Neural cell (in vitro differentiated cells): Measurements from ENCODE around the gene PLCXD3. TPM values are rescaled to one million over a fixed set of nuclear protein-coding genes. Genes with fewer than 3 reads are reported as not detected.
A peak's percentile ranks its signal among the peaks of the same experiment; 100 is the strongest.

ENCODE experiments used
- H2AFZ ChIP-seq: fragments of 200-600, 300-800 bp; sonication (generic), shearing (Covaris generic); 2 replicates; pipeline ENCODE4 v1.6.0; 2014; ENCODE audit warnings: low read depth, mild to moderate bottlenecking, antibody characterized with exemption, low read length, moderate library complexity
- H3F3A ChIP-seq: fragments of 200-600 bp; shearing (Covaris generic); 2 replicates; pipeline ENCODE4 v1.6.1; 2016; ENCODE audit warnings: mild to moderate bottlenecking, moderate library complexity, mixed read lengths, antibody characterized with exemption, low read length; ENCODE audit not compliant: insufficient read depth, poor library complexity, severe bottlenecking
- H3K27ac ChIP-seq: fragments of 200-600, 300-800 bp; sonication (generic), shearing (Covaris generic); 2 replicates; pipeline ENCODE4 v1.5.1; 2014; ENCODE audit warnings: mild to moderate bottlenecking, low read length, moderate library complexity
- H3K27me3 ChIP-seq: fragments of 300-800, 200-600 bp; sonication (generic), shearing (Covaris generic); 2 replicates; pipeline ENCODE4 v1.6.0; 2014; ENCODE audit warnings: mild to moderate bottlenecking, low read depth, low read length, moderate library complexity; ENCODE audit not compliant: insufficient read depth
- H3K36me3 ChIP-seq: fragments of 300-800, 200-600 bp; sonication (generic), shearing (Covaris generic); 2 replicates; pipeline ENCODE4 v1.5.1; 2014; ENCODE audit warnings: mild to moderate bottlenecking, antibody characterized with exemption, low read length, moderate library complexity; ENCODE audit not compliant: insufficient read depth
- H3K4me2 ChIP-seq: fragments of 300-800, 200-600 bp; sonication (generic), shearing (Covaris generic); 2 replicates; pipeline ENCODE4 v1.6.0; 2014; ENCODE audit warnings: mild to moderate bottlenecking, low read length
- H3K4me3 ChIP-seq: fragments of 300-800, 200-600 bp; sonication (generic), shearing (Covaris generic); 2 replicates; pipeline ENCODE4 v1.5.1; 2014; ENCODE audit warnings: mild to moderate bottlenecking, low read length, moderate library complexity
- H3K79me2 ChIP-seq: fragments of 200-600 bp; shearing (Covaris generic); replicated peaks from 2 replicates; pipeline ENCODE4 v1.6.0; 2014; ENCODE audit warnings: mild to moderate bottlenecking, low read length, moderate library complexity; ENCODE audit not compliant: insufficient read depth
- H3K9ac ChIP-seq: fragments of 300-800, 200-600 bp; sonication (generic), shearing (Covaris generic); 2 replicates; pipeline ENCODE4 v1.6.1; 2016; ENCODE audit warnings: mild to moderate bottlenecking, low read length, mixed read lengths
- H3K9me2 ChIP-seq: fragments of 200-600 bp; shearing (Covaris generic); 2 replicates; pipeline ENCODE4 v1.6.1; 2016; ENCODE audit warnings: mild to moderate bottlenecking, low read length, mixed read lengths; ENCODE audit not compliant: insufficient read depth
- H3K9me3 ChIP-seq: fragments of 200-600, 300-800 bp; sonication (generic), shearing (Covaris generic); 2 replicates; pipeline ENCODE4 v1.6.1; 2016; ENCODE audit warnings: mild to moderate bottlenecking, mixed run types, low read length, moderate library complexity, mixed read lengths
- H4K20me1 ChIP-seq: fragments of 200-600 bp; shearing (Covaris generic); 2 replicates; pipeline ENCODE4 v1.6.1; 2016; ENCODE audit warnings: mild to moderate bottlenecking, mixed run types; ENCODE audit not compliant: insufficient read depth
- EP300 ChIP-seq: fragments of 450-650 bp; conservative IDR thresholded peaks from 2 replicates; pipeline ENCODE4 v1.6.1; 2014; ENCODE audit warnings: antibody characterized with exemption, mild to moderate bottlenecking, moderate library complexity; ENCODE audit not compliant: poor library complexity, severe bottlenecking
- EZH2 ChIP-seq: fragments of 200-600, 300-800 bp; shearing (Covaris generic), sonication (generic); IDR thresholded peaks from 2 replicates; pipeline ENCODE4 v1.6.1; 2014; ENCODE audit warnings: antibody characterized with exemption, low read length, borderline replicate concordance, mild to moderate bottlenecking; ENCODE audit not compliant: insufficient read depth, poor library complexity, severe bottlenecking
- MXI1 ChIP-seq: fragments of 450-650 bp; conservative IDR thresholded peaks from 2 replicates; pipeline ENCODE4 v1.6.1; 2014; ENCODE audit warnings: antibody characterized with exemption, mild to moderate bottlenecking; ENCODE audit not compliant: poor library complexity, severe bottlenecking
- POLR2AphosphoS5 ChIP-seq: IDR thresholded peaks from 2 replicates; pipeline ENCODE4 v1.6.1; 2012
- RAD21 ChIP-seq: fragments of 450-650 bp; conservative IDR thresholded peaks from 2 replicates; pipeline ENCODE4 v1.6.1; 2014; ENCODE audit warnings: antibody characterized with exemption, mild to moderate bottlenecking, moderate library complexity
- REST ChIP-seq: IDR thresholded peaks from 2 replicates; pipeline ENCODE4 v1.6.1; 2012; ENCODE audit warnings: borderline replicate concordance
- SMC3 ChIP-seq: fragments of 450-650 bp; conservative IDR thresholded peaks from 2 replicates; pipeline ENCODE4 v1.6.1; 2014; ENCODE audit warnings: antibody characterized with exemption, mild to moderate bottlenecking, moderate library complexity; ENCODE audit not compliant: poor library complexity
- TAF1 ChIP-seq: IDR thresholded peaks from 2 replicates; pipeline ENCODE4 v1.6.1; 2012; ENCODE audit warnings: low read depth
- polyA plus RNA-seq: library from polyadenylated mRNA; depleted of rRNA; stranded (reverse); fragments of >200 nt; gene quantifications from 2 replicates; pipeline ENCODE4 v1.2.3, GENCODE V29; 2014
- TF ChIP-seq, protein P1 (sequence below): fragments of 450-650 bp; IDR thresholded peaks from 2 replicates; pipeline ENCODE4 v1.5.1; 2014; ENCODE audit warnings: antibody characterized with exemption, mild to moderate bottlenecking, moderate library complexity; ENCODE audit not compliant: poor library complexity, severe bottlenecking

Gene PLCXD3
- polyA plus RNA-seq, 1 donor from 2014 or later: 6.6 TPM

DNA sequence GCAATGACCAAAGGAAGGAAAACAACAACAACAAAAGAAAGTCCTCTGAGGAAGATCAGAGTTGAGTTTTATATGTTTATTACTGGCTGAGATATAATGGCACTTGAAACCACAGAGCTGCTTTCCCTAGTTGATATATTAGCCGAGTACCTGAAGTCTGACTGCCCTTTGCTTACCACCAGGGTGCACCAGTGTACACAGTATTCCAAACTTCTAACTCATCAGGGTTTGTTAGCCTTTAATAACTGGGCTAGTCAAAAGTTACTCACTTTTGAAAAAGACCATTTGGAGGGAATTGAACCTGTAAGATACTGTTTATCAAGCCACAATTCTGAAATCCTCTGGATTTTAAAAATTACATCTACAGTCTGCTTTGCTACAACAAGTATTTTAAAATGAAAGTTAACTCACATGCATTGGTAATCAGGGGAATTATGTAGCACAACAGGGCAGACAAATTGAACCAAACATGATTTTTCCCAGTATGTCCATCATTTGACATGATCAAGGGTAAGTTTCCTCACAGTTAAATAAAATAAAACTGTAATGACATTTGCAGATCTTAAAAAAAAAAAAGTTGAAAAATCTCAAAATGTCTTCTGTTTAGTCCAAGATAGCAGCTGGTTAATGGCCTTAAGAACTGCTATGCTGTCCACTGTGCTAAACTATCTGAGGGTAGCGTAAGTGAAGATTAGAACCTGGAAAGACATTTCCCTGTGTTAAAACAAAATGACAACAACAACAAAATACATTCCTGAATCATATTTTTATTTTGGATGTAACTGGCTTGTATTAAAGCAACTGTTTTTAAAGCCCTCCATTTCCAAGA, 239.8 kb downstream of the PLCXD3 start:
- no peak for TF ChIP-seq TAF1
- TF ChIP-seq, protein P1, sequence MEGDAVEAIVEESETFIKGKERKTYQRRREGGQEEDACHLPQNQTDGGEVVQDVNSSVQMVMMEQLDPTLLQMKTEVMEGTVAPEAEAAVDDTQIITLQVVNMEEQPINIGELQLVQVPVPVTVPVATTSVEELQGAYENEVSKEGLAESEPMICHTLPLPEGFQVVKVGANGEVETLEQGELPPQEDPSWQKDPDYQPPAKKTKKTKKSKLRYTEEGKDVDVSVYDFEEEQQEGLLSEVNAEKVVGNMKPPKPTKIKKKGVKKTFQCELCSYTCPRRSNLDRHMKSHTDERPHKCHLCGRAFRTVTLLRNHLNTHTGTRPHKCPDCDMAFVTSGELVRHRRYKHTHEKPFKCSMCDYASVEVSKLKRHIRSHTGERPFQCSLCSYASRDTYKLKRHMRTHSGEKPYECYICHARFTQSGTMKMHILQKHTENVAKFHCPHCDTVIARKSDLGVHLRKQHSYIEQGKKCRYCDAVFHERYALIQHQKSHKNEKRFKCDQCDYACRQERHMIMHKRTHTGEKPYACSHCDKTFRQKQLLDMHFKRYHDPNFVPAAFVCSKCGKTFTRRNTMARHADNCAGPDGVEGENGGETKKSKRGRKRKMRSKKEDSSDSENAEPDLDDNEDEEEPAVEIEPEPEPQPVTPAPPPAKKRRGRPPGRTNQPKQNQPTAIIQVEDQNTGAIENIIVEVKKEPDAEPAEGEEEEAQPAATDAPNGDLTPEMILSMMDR: peak; percentile 66
- TF ChIP-seq EP300: no peak
- peak; percentile 74 for TF ChIP-seq RAD21
- TF ChIP-seq EZH2: no peak
- peak; percentile 80 for TF ChIP-seq SMC3
- TF ChIP-seq REST: no peak
- TF ChIP-seq MXI1: no peak
- TF ChIP-seq POLR2AphosphoS5: no peak
- Histone ChIP-seq H3K27ac (no peak overlapping the region), H2AFZ (no peak overlapping the region), H3K36me3 (no peaks in the 10 kb centered on the region), H3K9ac (no peak overlapping the region), H3K9me2 (no peaks in the 10 kb centered on the region), H3K79me2 (no peaks in the 10 kb centered on the region), H3K9me3 (no peaks in the 10 kb centered on the region), H3F3A (no peaks in the 10 kb centered on the region), H4K20me1 (no peaks in the 10 kb centered on the region), H3K4me2 (no peak overlapping the region), H3K4me3 (no peak overlapping the region), H3K27me3 (no peaks in the 10 kb centered on the region)

GRCh38 chr5:41268894-41269293, 241.5 kb downstream of the PLCXD3 start:
- Histone ChIP-seq H3K4me2 (no peak overlapping the region), H3K27me3 (no peaks in the 10 kb centered on the region), H3K9ac (no peak overlapping the region), H3F3A (no peaks in the 10 kb centered on the region), H2AFZ (no peak overlapping the region), H3K27ac (no peak overlapping the region), H3K9me3 (no peaks in the 10 kb centered on the region), H3K79me2 (no peaks in the 10 kb centered on the region), H3K4me3 (no peak overlapping the region), H4K20me1 (no peaks in the 10 kb centered on the region), H3K9me2 (no peaks in the 10 kb centered on the region), H3K36me3 (no peaks in the 10 kb centered on the region)
- no peak for TF ChIP-seq REST
- TF ChIP-seq, protein P1: no peak
- TF ChIP-seq MXI1: no peak
- no peak for TF ChIP-seq RAD21
